GM18951 (cell line): ENCODE results near the gene FBXO30.

Experiments used
- POLR2A ChIP-seq: IDR thresholded peaks from 4 replicates; pipeline ENCODE4 v1.6.1; 2011; ENCODE audit warnings: mild to moderate bottlenecking; ENCODE audit not compliant: insufficient read length, insufficient read depth; ENCODE audit errors: extremely low read depth
- in situ Hi-C: fragments of 300-500 bp; cut with MboI; formaldehyde crosslinking; loops from one replicate; pipeline ENCODE4 v1.12.0; 2022; ENCODE audit warnings: low sequenced_read_pairs, mixed read lengths, inconsistent platforms; ENCODE audit not compliant: unreplicated experiment

Gene FBXO30

GRCh38 chr6:145814501-145815308 is at the start of gene FBXO30:
Gene FBXO30 (minus strand): TSS chr6:145814795. CDS start chr6:145806405, 8,390 bp downstream.
- TF ChIP-seq POLR2A, result peak; percentile 93
- in situ Hi-C loops, result no loop called here

GRCh38 chr6:145863988-145864616 is 49.5 kb upstream of the FBXO30 start:
- in situ Hi-C loops, result no loop called here
- TF ChIP-seq POLR2A, result no peak

GRCh38 chr6:145863366-145863765 is 48.8 kb upstream of the FBXO30 start:
- TF ChIP-seq POLR2A, result no peak
- in situ Hi-C loops, result no loop called here

- in situ Hi-C loops, result no loop called here
- TF ChIP-seq POLR2A, result no peak
Observed at GRCh38 chr6:145860562-145860961, 46.0 kb upstream of the FBXO30 start.

GRCh38 chr6:145850671-145851070 is 36.1 kb upstream of the FBXO30 start:
- TF ChIP-seq POLR2A, result no peak

GRCh38 chr6:145848541-145848940 is 33.9 kb upstream of the FBXO30 start:
- TF ChIP-seq POLR2A, result no peak
- in situ Hi-C loops, result no loop called here

More at GRCh38 chr6:145850671-145851070, 36.1 kb upstream of the FBXO30 start:
- in situ Hi-C loops, result no loop called here

- TF ChIP-seq POLR2A, result no peak
- in situ Hi-C loops, result no loop called here
Observed at GRCh38 chr6:145845557-145845956, 31.0 kb upstream of the FBXO30 start.

- no peak for TF ChIP-seq POLR2A
- in situ Hi-C loops, result no loop called here
Observed at GRCh38 chr6:145844933-145845540, 30.4 kb upstream of the FBXO30 start.

GRCh38 chr6:145842693-145843546 is 28.3 kb upstream of the FBXO30 start:
- in situ Hi-C loops, result no loop called here
- no peak for TF ChIP-seq POLR2A

- TF ChIP-seq POLR2A, result no peak
Observed at GRCh38 chr6:145841668-145842067, 27.1 kb upstream of the FBXO30 start.

GRCh38 chr6:145839653-145840052 is 25.1 kb upstream of the FBXO30 start:
- TF ChIP-seq POLR2A, result no peak
- in situ Hi-C loops, result no loop called here

More at GRCh38 chr6:145841668-145842067, 27.1 kb upstream of the FBXO30 start:
- in situ Hi-C loops, result no loop called here

- TF ChIP-seq POLR2A, result no peak
Observed at GRCh38 chr6:145838305-145838704, 23.7 kb upstream of the FBXO30 start.

GRCh38 chr6:145836772-145837171 is 22.2 kb upstream of the FBXO30 start:
- in situ Hi-C loops, result no loop called here
- TF ChIP-seq POLR2A, result no peak

More at GRCh38 chr6:145838305-145838704, 23.7 kb upstream of the FBXO30 start:
- in situ Hi-C loops, result no loop called here
